Stimulated activated CD4-positive, alpha-beta T cell treated with anti-CD3 and anti-CD28 coated beads, Interleukin-2, amount 100 ng/mL, for 48 hours (primary cell): Measurements from ENCODE around the gene GREB1.

ENCODE experiments used
- DNase-seq, 2 donors: peaks; one replicate each; pipeline ENCODE4 v3.0.0-alpha.2; 2020

GREB1 gene

DNA sequence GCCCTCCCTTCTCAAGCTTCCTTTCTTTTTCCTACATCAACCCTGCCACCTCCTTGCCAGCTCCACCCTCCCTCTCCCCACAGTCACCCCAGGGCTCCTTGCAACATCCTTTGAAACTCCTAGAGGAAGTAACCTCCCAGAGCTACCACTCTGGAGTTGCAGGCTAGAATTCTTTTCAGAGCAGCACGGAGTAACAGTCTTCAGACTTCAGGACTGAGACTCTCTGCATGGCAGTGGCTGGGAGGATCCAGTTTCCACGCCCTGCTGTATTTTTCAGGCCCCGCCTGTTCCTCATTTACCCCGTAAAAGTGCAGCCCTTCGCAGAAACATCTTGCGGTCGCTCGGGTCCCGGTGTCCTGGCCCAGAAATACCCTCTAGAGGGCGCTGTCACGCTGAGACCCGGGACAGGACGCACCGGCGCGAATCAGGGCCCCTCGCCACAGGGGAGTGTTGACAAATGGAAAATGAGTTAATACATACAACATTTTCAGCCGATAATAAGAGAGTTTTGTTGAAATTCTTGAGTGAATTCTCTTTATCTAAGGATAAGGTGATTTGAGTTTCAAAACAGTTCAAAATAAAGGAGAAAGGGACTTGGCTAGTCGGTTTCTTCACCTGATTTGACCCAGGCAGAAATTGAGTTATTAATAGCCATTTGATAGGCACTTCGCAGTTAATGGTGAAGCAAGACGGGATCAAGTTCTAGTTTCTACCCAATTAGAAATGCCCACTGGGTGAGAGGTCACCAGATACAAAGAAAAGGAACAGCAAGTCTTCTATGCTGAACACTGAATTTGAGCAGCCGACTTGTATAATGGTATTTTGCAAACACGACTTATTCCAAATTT, 154.6 kb downstream of the GREB1 start:
- DNase-seq = peak; percentile 83 to 90

DNA sequence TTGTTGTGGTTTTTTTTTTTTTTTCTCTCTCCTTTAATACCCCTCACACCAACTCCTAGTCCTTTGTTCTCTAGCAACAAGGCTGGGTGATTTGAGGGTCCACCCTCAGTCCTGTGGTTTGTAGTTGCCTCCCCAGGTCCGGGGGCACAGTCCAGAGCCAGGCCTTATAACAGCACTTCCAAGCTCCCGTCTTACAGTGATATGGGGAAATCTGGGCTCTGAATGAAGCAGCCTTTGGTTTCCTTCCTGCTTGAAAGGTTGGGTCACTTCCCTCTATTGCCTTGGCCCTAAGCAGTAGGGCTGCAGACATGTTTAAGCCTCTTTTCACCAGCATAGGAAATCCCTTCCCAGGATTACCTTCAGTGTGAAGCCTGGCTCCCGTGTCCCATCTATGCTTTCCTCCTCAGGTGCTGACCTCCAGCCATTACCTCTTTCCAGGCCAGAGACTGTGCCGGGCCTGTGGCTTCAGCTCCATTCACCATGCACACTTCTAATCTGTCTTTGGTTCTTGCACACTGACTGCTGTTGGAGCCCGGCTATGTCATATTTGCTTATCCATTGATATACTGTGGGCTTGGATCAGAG, 157.3 kb downstream of the GREB1 start:
- no peak for DNase-seq
